Glutamatergic neuron (in vitro differentiated cells): ENCODE results near the gene ENKD1. TPM values are rescaled to one million over a fixed set of nuclear protein-coding genes. Genes with fewer than 3 reads are reported as not detected.
A peak's percentile ranks its signal among the peaks of the same experiment; 100 is the strongest.

Source experiments
- DNase-seq: peaks from one replicate; pipeline ENCODE4 v3.0.0; 2022
- H3K27ac Mint-ChIP-seq: one replicate; pipeline ENCODE4 v1.8.0; 2020; ENCODE audit warnings: mild to moderate bottlenecking, mixed read lengths, inconsistent platforms; ENCODE audit not compliant: unreplicated experiment
- H3K27me3 Mint-ChIP-seq: one replicate; pipeline ENCODE4 v1.8.0; 2020; ENCODE audit warnings: mild to moderate bottlenecking, moderate library complexity, mixed read lengths, inconsistent platforms; ENCODE audit not compliant: unreplicated experiment
- H3K36me3 Mint-ChIP-seq: one replicate; pipeline ENCODE4 v1.8.0; 2020; ENCODE audit warnings: mild to moderate bottlenecking, mixed read lengths, inconsistent platforms; ENCODE audit not compliant: unreplicated experiment
- H3K4me1 Mint-ChIP-seq: one replicate; pipeline ENCODE4 v1.8.0; 2020; ENCODE audit warnings: mild to moderate bottlenecking, low read depth, mixed read lengths, inconsistent platforms; ENCODE audit not compliant: unreplicated experiment
- H3K4me3 Mint-ChIP-seq: one replicate; pipeline ENCODE4 v1.8.0; 2020; ENCODE audit warnings: mild to moderate bottlenecking, mixed read lengths, inconsistent platforms; ENCODE audit not compliant: unreplicated experiment
- H3K9me3 Mint-ChIP-seq: one replicate; pipeline ENCODE4 v1.8.0; 2020; ENCODE audit warnings: mild to moderate bottlenecking, moderate library complexity, mixed read lengths, inconsistent platforms; ENCODE audit not compliant: unreplicated experiment
- total RNA-seq: library from RNA; stranded (reverse); fragmentation: NEBNext Ultra II Directional; extraction: Animal tissue kit (Norgen Biotek cat#: 25700); gene quantifications from one replicate; pipeline ENCODE4 v1.2.1, GENCODE V29; 2021; ENCODE audit not compliant: unreplicated experiment
- TF ChIP-seq, protein P1 (sequence below): fragments of 200-600 bp; sonication (generic); IDR thresholded peaks from one replicate; pipeline ENCODE4 v1.5.0; 2021; ENCODE audit not compliant: partially characterized antibody, unreplicated experiment

The ENKD1 gene
- total RNA-seq, 1 donor from 2014 or later = 19.0 TPM

DNA sequence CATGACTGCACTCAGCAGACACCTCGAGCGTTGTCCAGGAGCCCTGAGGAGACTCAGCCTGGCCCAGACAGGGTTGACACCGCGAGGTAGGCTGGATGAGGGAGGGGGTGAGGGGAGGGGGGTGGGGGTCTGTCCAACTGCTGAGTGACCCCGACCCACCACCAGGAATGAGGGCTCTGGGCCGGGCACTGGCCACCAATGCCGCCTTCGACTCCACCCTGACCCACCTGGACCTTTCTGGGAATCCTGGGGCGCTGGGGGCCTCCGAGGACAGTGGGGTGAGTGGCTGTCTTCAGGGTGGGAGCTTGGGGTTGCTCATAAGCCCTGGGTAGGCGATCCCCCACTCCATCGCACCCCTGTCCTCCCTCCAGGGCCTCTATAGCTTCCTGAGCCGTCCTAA is 18.9 kb downstream of the ENKD1 start:
- no peak overlapping the region for H3K27ac Mint-ChIP-seq
- H3K9me3 Mint-ChIP-seq = peaks cover 13% of the 10 kb centered on the region
- H3K36me3 Mint-ChIP-seq = peaks cover 11% of the 10 kb centered on the region
- no peak overlapping the region for H3K4me3 Mint-ChIP-seq
- TF ChIP-seq, protein P1, sequence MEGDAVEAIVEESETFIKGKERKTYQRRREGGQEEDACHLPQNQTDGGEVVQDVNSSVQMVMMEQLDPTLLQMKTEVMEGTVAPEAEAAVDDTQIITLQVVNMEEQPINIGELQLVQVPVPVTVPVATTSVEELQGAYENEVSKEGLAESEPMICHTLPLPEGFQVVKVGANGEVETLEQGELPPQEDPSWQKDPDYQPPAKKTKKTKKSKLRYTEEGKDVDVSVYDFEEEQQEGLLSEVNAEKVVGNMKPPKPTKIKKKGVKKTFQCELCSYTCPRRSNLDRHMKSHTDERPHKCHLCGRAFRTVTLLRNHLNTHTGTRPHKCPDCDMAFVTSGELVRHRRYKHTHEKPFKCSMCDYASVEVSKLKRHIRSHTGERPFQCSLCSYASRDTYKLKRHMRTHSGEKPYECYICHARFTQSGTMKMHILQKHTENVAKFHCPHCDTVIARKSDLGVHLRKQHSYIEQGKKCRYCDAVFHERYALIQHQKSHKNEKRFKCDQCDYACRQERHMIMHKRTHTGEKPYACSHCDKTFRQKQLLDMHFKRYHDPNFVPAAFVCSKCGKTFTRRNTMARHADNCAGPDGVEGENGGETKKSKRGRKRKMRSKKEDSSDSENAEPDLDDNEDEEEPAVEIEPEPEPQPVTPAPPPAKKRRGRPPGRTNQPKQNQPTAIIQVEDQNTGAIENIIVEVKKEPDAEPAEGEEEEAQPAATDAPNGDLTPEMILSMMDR = no peak
- no peak for DNase-seq
- H3K27me3 Mint-ChIP-seq = peaks cover 24% of the 10 kb centered on the region
- H3K4me1 Mint-ChIP-seq = peaks cover 2% of the 10 kb centered on the region

DNA sequence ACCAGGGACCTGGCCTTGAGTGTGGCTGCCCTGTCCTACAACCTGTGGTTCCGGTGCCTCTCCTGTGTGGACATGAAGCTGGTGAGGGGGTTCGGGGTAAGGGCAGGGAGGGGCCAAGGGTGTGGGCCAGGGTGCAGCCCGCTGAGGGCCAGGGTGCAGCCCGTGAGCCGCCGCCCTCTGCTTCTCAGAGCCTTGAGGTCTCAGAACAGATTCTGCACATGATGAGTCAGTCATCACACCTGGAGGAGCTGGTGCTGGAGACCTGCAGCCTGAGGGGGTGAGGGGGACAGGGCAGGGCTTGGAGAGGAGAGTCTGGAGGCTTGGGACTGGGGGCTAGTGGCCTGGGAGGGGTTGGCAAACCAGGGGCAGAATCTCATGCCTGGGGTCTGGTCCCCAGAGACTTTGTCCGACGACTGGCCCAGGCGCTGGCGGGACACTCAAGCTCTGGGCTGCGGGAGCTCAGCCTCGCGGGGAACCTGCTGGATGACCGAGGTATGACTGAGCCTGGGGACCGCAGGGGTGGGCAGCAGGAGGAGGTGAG is 19.4 kb downstream of the ENKD1 start:
- Mint-ChIP-seq H3K4me1 (peaks cover 2% of the 10 kb centered on the region), H3K4me3 (no peak overlapping the region), H3K27ac (no peak overlapping the region), H3K27me3 (peaks cover 22% of the 10 kb centered on the region), H3K36me3 (peaks cover 11% of the 10 kb centered on the region), H3K9me3 (peaks cover 13% of the 10 kb centered on the region)
- TF ChIP-seq, protein P1 = no peak
- DNase-seq = no peak

DNA sequence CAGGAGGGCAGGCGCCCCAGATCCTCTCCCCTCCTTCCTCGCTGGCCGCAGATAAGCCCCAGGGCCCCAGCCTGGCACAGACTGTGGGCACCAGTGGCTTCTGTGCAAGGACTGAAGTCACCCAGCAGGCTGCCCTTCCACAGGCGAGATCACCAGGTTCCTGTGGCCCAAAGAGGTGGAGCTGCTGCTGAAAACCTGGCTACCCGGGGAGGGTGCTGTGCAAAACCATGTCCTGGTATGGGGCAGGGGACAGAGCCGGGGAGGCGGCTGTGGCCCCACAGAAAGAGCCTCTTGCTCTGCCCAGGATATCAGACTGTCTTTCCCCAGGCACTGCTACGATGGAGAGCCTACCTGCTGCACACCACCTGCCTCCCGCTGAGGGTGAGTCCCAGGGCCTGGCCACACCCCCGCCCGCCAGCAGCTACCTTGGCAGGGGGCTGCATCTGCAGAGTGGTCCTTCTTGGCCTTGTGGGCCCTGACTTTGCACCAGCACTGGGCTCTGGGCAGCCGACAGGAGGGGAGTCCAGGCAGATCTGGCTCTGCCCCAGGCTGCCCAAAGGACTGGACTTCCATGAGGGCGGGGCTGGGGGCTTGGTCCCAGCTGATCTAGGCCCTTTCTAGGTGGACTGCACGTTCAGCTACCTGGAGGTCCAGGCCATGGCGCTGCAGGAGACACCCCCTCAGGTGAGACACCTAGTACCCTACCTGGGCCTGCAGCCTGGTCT is 21.0 kb downstream of the ENKD1 start:
- TF ChIP-seq, protein P1 = no peak
- H3K4me3 Mint-ChIP-seq = no peak overlapping the region
- H3K27ac Mint-ChIP-seq = no peak overlapping the region
- H3K36me3 Mint-ChIP-seq = peaks cover 8% of the 10 kb centered on the region
- H3K27me3 Mint-ChIP-seq = peaks cover 13% of the 10 kb centered on the region
- no peaks in the 10 kb centered on the region for H3K4me1 Mint-ChIP-seq
- DNase-seq = no peak
- H3K9me3 Mint-ChIP-seq = peaks cover 9% of the 10 kb centered on the region

DNA sequence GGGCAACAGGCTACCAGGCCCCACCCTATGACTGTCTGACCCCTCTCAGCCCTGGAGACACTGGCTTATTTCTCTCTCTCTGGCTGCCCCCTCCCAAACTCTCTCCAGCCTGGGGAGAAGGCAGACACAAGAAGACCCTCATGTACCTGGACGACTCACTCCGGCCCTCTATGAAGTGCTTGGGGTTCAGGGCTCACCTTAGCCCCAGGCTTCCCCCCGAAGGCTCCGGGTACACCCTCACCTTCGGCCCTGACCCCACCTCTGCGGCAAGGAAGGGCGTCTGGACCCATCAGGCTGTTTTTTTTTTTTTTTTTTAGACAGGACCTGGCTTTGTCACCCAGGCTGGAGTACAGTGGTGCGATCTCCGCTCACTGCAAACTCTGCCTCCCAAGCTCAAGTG is 22.5 kb downstream of the ENKD1 start:
- Mint-ChIP-seq H3K27me3 (peaks cover 7% of the 10 kb centered on the region), H3K36me3 (no peaks in the 10 kb centered on the region), H3K9me3 (peaks cover 6% of the 10 kb centered on the region), H3K4me1 (no peaks in the 10 kb centered on the region), H3K27ac (no peak overlapping the region), H3K4me3 (peak overlapping the region; percentile 15)
- no peak for DNase-seq
- TF ChIP-seq, protein P1 = no peak
